Amniotic epithelial cell (primary cell): ENCODE data around the gene CHPT1.

ENCODE experiments used
- DNase-seq: peaks from one replicate; pipeline ENCODE4 v3.0.0-alpha.2; 2010; ENCODE audit warnings: low read depth

CHPT1 gene

GRCh38 chr12:101685092-101685491 lies 12.3 kb upstream of the CHPT1 start:
- DNase-seq, result no peak

- no peak for DNase-seq
These were observed 11.3 kb upstream of the CHPT1 start for GRCh38 chr12:101686176-101686575.

- DNase-seq, result no peak
These were observed 6.8 kb upstream of the CHPT1 start for GRCh38 chr12:101690544-101691098.

- DNase-seq, result no peak
These were observed 5.8 kb upstream of the CHPT1 start for GRCh38 chr12:101691503-101692096.

- peak; percentile 10 for DNase-seq
These were observed 3.1 kb upstream of the CHPT1 start for GRCh38 chr12:101694297-101694848.

- DNase-seq, result no peak
These were observed 2.5 kb upstream of the CHPT1 start for GRCh38 chr12:101694986-101695385.

GRCh38 chr12:101695706-101696105 lies 1.7 kb upstream of the CHPT1 start:
- peak; percentile 81 for DNase-seq

GRCh38 chr12:101696251-101697196 lies 916 bp upstream of the CHPT1 start:
- no peak for DNase-seq

GRCh38 chr12:101697930-101698799 lies 725 bp downstream of the CHPT1 start:
- DNase-seq, result peak; percentile 31

- DNase-seq, result peak; percentile 5
These were observed 1.4 kb downstream of the CHPT1 start for GRCh38 chr12:101698800-101699347.

GRCh38 chr12:101700299-101700820 lies 2.9 kb downstream of the CHPT1 start:
- no peak for DNase-seq

GRCh38 chr12:101703487-101703886 lies 6.0 kb downstream of the CHPT1 start:
- no peak for DNase-seq

- DNase-seq, result no peak
These were observed 9.0 kb downstream of the CHPT1 start for GRCh38 chr12:101706403-101706802.

- DNase-seq, result peak; percentile 80
These were observed 9.8 kb downstream of the CHPT1 start for GRCh38 chr12:101707131-101707782.

GRCh38 chr12:101710288-101710687 lies 12.8 kb downstream of the CHPT1 start:
- no peak for DNase-seq

- DNase-seq, result peak; percentile 15
These were observed 15.7 kb downstream of the CHPT1 start for GRCh38 chr12:101713059-101713682.

- no peak for DNase-seq
These were observed 16.5 kb downstream of the CHPT1 start for GRCh38 chr12:101713930-101714329.

- DNase-seq, result no peak
These were observed 17.5 kb downstream of the CHPT1 start for GRCh38 chr12:101714877-101715444.

- DNase-seq, result peak; percentile 33
These were observed 22.1 kb downstream of the CHPT1 start for GRCh38 chr12:101719566-101719965.

GRCh38 chr12:101720118-101720517 lies 22.7 kb downstream of the CHPT1 start:
- DNase-seq, result no peak
